Measurements from ENCODE around the gene ZCWPW1. TPM values are rescaled to one million over a fixed set of nuclear protein-coding genes. Genes with fewer than 3 reads are reported as not detected.

The ZCWPW1 gene
- total and polyA plus RNA-seq, 2 of the 8 experiments (the other 6 are each of a cell fraction or from before 2014, with no cell fraction given) = 0.51 to 1.4 TPM

DNA sequence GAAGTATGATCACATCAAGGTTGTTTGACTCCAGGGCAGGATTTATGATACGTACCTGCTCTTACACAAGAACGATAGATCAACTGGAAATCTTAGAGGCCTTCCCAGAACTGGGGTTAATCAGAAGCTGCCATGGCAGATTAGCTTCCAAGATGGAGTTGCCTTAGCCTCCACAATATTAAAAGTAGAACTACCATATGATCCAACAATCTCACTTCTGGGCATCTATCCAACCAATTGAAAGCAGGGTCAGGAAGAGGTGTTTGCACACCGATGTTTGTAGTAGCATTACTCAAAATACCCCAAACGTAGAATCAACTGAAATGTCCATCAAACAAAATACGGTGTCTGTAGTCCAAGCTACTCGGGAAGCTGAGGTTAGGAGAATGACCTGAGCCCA lies 64.0 kb downstream of the ZCWPW1 start:
- Histone ChIP-seq H3K27me3 (replicated peaks in 1 of 4; ENCODE audit: control insufficient read depth in 3 of 4, extremely low read depth in 1 of 4, insufficient read depth in 3 of 4, low read length in 3 of 4) (no peaks in the 10 kb centered on the region), H3K4me1 (replicated peaks in 1 of 4; ENCODE audit: control insufficient read depth in 3 of 4, insufficient read depth in 4 of 4, low read length in 3 of 4) (peaks cover 0 to 6% (median 4%) of the 10 kb centered on the region in 4 experiments; a peak in 6 of 7 replicates), H3K4ac (replicated peaks; ENCODE audit: insufficient read length, low read depth, low read length) (no peak overlapping the region), H3K9ac (replicated peaks in 1 of 4; ENCODE audit: extremely low read depth in 1 of 4, low read depth in 3 of 4, low read length in 3 of 4) (no peak overlapping the region), H4K91ac (replicated peaks; ENCODE audit: insufficient read length, low read length) (no peak overlapping the region), H2BK15ac (ENCODE audit: low read length) (no peak overlapping the region), H2BK12ac (ENCODE audit: low read depth, low read length) (no peak overlapping the region), H4K5ac (ENCODE audit: insufficient read length, low read depth, low read length) (no peak overlapping the region), H3K56ac (replicated peaks; ENCODE audit: insufficient read length, low read depth, low read length) (no peak overlapping the region), H3K79me2 (ENCODE audit: control insufficient read depth in 1 of 2, insufficient read depth in 2 of 2, low read length in 2 of 2) (no peaks in the 10 kb centered on the region), H3K79me1 (ENCODE audit: low read depth, low read length) (peaks cover 2% of the 10 kb centered on the region; the same call in 1 of the 2 replicates), H2BK120ac (replicated peaks; ENCODE audit: low read depth, low read length) (no peak overlapping the region), H3K4me3 (ENCODE audit: extremely low read depth in 1 of 4, insufficient read depth in 2 of 4, low read depth in 3 of 4, low read length in 4 of 4) (no peak overlapping the region), H3K36me3 (ENCODE audit: control insufficient read depth in 2 of 4, insufficient read depth in 4 of 4, low read length in 3 of 4) (peaks cover 13 to 60% (median 28%) of the 10 kb centered on the region in 4 experiments), H3K14ac (ENCODE audit: insufficient read length) (no peak overlapping the region), H3K23me2 (ENCODE audit: low read depth, low read length) (no peaks in the 10 kb centered on the region), H2AK5ac (ENCODE audit: low read depth, low read length) (no peak overlapping the region), H3K18ac (ENCODE audit: extremely low read depth, low read length) (no peak overlapping the region), H3K27ac (ENCODE audit: low read depth, low read length) (no peak overlapping the region), H3K23ac (ENCODE audit: insufficient read length) (no peak overlapping the region), H2AFZ (ENCODE audit: low read length) (no peak overlapping the region), H3K4me2 (ENCODE audit: insufficient read depth in 1 of 2, low read depth in 2 of 2, low read length in 2 of 2) (no peak overlapping the region), H3K9me3 (ENCODE audit: insufficient read depth in 2 of 2, low read depth in 1 of 2, low read length in 1 of 2) (no peaks in the 10 kb centered on the region), H2BK5ac (ENCODE audit: low read depth, low read length) (no peak overlapping the region), H4K20me1 (replicated peaks in 1 of 2; ENCODE audit: control insufficient read depth in 1 of 2, insufficient read depth in 2 of 2, low read length in 2 of 2) (no peaks in the 10 kb centered on the region), H2BK20ac (ENCODE audit: low read length) (no peak overlapping the region), H4K8ac (ENCODE audit: extremely low read depth, insufficient read depth, low read length) (no peak overlapping the region)
- 95% methylated on average over 6 of the region's 6 CpGs; no CpG with 5 or more reads in 1 of the 2 experiments for WGBS, 2 experiments (ENCODE audit: extremely low coverage in 1 of 2, insufficient coverage in 1 of 2, insufficient read length in 1 of 2, insufficient replicate concordance in 2 of 2, low coverage in 1 of 2, low lambda C conversion rate in 2 of 2, missing lambda C conversion rate in 1 of 2)
- FAIRE-seq (no peak), DNase-seq (ENCODE audit: low read depth in 1 of 2, low spot score in 2 of 2) (no peak)
- ChIA-PET CTCF (ENCODE audit: partially characterized antibody) (interaction anchor here (1.1 to 1.4 kb wide), 3 partner anchors 17 to 42 kb away, joined by 3 read pairs; no protein-coding TSS in a partner anchor), POLR2A (ENCODE audit: partially characterized antibody) (interaction anchor here (0.7 to 2.5 kb wide), 8 partner anchors 9 to 691 kb away, joined by 3 to 12 read pairs (median 5); no protein-coding TSS in a partner anchor)
- TF ChIP-seq KDM5A (IDR thresholded peaks at IDR 0.05; ENCODE audit: low read length) = no peak
- TF ChIP-seq TAF1 (IDR thresholded peaks at IDR 0.05; ENCODE audit: low read depth, low read length) = no peak
- TF ChIP-seq ATF3 (IDR thresholded peaks at IDR 0.05; ENCODE audit: insufficient read depth, low read depth, low read length) = no peak
- TF ChIP-seq SIRT6 (IDR thresholded peaks at IDR 0.05; ENCODE audit: low read length) = no peak
- TF ChIP-seq SP2 (IDR thresholded peaks at IDR 0.05; ENCODE audit: low read length) = no peak
- no peak for TF ChIP-seq EGR1 (IDR thresholded peaks at IDR 0.05; ENCODE audit: borderline replicate concordance, low read depth, low read length)
- no peak for TF ChIP-seq EP300 (IDR thresholded peaks at IDR 0.05; ENCODE audit: borderline replicate concordance in 1 of 2, low read depth in 2 of 2, low read length in 2 of 2)
- TF ChIP-seq SP1 (IDR thresholded peaks at IDR 0.05; ENCODE audit: low read depth, low read length) = no peak
- TF ChIP-seq RFX5 (IDR thresholded peaks at IDR 0.05; ENCODE audit: borderline replicate concordance, low read depth, low read length) = no peak
- TF ChIP-seq SIN3A (conservative IDR thresholded peaks at IDR 0.05 in 1 of 2, IDR thresholded peaks at IDR 0.05 in 1 of 2; ENCODE audit: low read depth in 1 of 2, low read length in 2 of 2) = no peak
- TF ChIP-seq CTCF (IDR thresholded peaks at IDR 0.05; ENCODE audit: control extremely low read depth in 1 of 3, insufficient read depth in 1 of 3, low read depth in 1 of 3, low read length in 3 of 3) = no peak
